Right forelimb (tissue), 1 donor: ENCODE results near the gene TMEM61.
"Not testable (repeated sequence)": the region's sequence is repeated elsewhere in the genome, so short reads cannot be mapped to it uniquely, and the experiment has no call there.

Experiments used
- DNase-seq: peaks from one replicate; pipeline ENCODE4 v3.0.0-alpha.2; 2018

TMEM61 gene

GRCh38 chr1:54962612-54963395 lies 17.6 kb upstream of the TMEM61 start:
- no peak for DNase-seq

DNA sequence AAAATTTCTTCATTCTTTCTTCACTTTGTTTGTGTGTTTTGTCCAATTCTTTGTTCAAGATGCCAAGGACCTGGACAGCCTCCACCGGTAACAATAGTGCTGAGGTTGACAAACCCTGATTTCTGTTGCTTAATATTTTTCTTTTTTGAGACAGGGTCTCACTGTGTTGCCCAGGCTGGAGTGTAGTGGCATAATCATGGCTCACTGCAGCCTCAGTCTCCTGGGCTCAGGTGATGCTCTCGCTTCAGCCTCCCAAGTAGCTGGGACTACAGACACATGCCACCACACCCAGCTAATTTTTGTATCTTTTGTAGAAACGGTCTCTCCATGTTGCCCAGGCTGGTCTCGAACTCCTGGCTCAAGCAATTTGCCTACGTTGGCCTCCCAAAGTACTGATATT lies 16.6 kb upstream of the TMEM61 start:
- not testable (repeated sequence) for DNase-seq

DNA sequence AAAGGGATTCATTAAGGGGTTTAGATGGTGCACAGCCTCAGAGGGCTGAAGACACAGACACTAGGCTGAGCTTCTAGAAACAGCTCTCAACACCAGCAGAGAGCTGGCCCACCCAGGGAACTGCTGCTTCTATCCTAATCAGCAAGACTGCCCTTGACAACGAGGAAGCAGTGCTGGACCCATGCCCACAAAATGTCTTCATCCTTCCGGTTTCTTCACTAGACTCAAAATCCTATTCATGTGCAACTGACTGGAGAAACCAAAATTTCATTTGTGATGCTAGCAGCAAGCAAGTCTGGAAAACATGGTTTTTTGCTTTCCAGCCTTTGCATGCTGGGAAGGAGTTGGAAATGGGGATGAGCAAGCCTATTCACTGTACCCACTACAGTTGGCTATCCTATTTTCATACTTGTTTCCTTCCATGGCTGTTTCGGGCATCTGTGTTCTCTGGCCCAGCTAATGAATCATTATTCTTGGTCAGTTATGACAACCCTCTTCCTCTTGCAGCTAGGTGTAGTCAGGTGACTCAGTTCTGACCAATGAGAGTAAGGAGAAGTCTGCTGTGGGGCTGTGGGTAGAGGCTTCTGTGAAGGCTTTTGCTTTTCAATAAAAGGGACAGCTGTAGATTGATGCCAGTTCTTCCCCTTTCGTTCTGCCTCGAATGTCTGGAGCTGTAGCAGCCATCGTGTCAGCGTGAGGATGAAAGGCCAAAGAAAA lies 14.6 kb upstream of the TMEM61 start:
- no peak for DNase-seq

DNA sequence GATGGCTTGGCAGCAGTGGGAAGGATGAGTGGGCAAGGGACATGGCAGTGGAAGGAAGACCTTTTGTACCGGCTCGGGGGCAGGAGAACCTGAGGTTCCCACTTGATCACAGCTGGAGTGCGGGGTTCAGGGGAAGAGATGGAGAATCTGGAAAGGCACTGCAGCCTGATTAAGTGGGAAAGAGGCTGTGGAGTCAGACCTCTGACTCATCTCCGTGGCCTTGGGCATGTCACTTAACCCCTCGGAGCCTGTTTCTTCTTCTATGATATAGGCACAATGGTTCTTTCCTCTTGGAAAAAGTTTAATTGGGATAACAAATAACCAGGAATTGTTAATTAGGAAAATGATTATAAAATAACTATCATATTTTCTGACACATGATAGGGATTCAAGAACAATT lies 13.1 kb upstream of the TMEM61 start:
- DNase-seq, result no peak

DNA sequence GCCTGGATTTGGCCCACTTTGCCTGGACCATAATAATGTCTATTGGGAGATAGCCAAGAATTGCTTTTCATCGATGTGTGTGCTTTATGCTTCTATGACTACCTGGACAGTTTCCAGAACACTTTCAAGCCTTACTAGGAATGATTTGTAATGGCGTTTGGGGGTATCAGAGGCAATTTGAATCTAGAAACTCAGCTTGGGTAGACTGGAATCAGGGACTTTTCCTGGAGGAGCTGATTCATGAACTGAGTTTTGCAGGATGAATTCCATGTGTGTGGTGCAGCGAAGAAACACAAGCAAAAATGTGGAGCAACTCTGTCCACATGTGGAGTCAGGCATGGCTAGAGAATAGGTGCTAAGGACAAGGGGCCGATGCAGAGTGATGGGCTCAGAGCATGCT lies 11.9 kb upstream of the TMEM61 start:
- DNase-seq, result no peak

DNA sequence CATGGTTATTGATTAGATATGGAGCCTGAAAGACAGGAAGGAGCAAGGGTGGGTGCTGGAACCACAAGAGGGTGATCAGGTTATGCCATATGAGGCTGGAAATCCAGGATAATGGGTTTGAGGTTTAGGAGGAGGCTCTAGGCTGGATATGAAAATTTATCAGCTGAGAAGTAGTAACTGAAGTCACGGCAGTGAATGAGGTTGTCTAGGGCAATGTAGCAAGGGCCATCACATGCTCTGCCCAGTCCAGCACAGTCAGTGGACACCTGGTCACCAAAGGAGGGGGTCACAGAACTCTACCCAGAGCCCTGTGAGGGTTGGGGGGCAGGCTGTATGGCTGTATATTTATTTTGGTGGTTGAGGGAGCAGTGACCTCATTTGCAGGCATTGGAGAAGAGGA lies 10.5 kb upstream of the TMEM61 start:
- DNase-seq, result no peak

DNA sequence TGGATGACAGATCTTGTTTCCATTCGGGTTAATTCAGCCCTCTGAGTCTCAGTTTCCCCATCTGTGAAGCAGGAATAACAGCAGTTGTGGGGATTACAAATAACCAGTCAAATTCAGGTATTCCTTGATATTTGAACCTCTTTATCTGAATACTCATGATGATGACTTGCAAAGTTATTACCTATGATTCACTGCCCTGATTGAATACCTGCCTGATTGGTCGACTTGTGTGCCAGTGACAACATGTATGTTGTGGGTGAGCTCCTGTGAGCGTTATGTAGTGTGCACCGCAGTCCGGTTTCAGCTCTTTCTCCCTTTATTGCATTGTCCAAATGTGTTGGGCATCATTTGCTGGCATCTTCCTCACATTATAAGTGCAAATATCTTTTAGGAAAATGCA lies 9.5 kb upstream of the TMEM61 start:
- no peak for DNase-seq

DNA sequence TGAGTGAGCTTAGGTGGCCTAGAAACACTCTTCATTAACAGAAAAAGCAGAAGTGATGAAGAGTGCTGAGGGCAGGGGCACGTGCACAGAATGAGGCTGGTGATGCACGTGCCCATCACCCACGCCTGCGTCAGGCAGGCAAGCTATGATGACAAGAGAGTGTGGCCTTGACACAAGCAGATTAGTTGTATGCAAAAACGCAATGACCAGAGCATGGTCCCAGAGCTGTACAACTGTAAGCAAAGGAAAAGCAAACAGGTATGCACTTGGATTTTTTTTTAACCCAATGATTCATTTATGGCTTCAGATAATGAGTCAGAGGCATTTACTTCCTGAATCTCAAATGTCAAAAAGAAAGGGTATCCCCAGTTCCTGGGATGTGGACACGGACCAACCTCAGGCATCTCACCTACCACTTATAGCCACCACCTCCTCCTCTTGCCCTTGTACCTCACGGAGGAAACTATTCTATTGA lies 9.1 kb upstream of the TMEM61 start:
- DNase-seq, result no peak

- no peak for DNase-seq
Observed at GRCh38 chr1:54972436-54972835, 8.0 kb upstream of the TMEM61 start.

GRCh38 chr1:54973205-54973921 lies 7.1 kb upstream of the TMEM61 start:
- DNase-seq, result no peak

DNA sequence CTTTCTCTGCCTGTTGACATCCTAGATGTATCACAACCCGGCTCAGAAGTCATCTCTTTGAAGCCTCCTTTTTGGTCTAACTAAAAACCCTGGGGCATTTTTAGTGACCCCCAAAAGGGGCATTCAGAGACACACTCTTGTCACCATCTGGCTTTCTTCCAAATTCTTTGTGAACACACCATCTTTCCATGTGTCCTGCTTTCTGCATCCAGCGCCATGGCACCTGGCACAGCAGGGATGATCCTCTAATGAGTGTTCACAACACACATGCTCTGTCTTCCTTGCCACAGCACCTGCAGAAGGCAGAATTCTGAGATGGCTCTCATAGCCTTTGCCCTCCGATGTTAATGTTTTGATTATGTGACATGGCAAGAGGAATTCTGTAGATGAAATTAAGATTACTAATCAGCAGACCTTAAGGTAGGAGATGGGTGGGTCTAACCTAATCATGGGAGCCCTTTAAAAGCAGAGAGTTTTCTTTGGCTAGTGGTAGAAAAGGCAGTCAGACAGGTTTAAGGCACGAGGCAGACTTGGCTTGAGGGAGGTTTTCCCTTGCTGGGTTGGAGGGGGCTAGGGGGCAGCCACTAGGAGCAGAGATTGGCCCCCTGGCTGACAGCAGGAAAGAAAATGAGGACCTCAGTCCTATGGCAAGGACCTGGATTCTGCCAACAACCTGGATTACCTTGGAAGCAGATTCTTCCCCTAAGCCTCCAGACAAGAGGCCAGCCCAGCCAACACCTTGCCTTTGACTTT lies 4.9 kb upstream of the TMEM61 start:
- DNase-seq, result no peak

GRCh38 chr1:54976747-54977146 lies 3.7 kb upstream of the TMEM61 start:
- DNase-seq, result no peak

DNA sequence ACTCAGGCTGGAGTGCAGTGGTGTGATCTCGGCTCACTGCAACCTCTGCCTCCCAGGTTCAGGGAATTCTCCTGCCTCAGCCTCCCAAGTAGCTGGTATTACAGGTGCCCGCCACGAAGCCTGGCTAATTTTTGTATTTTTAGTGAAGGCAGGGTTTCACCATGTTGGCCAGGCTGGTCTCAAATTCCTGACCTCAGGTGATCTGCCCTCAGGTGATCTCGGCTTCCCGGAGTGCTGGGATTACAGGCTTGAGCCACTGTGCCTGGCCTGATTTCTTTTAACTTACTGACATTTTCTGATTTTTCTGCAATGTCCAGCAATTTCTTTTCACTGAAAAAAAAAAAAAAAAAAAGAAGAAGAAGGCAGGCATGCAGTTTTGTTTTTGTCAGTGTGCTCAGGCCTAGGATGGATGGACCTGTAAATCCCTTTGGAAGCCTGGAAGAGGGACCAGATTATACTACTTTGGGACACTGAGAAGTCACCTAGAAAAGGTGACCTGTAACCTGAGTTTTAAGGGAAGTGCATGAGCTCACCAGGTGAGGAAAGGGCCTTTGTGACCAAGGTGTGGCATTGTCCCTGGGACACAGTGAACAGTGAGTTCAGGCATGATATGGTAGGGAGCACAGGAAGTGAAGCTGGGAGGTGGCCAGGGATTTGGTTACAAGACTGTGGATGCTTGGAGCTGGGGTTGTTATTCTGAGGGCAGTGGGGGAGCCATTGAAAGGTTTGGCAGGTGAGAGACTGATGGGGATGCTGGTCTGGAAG lies 2.7 kb upstream of the TMEM61 start:
- DNase-seq, result no peak

GRCh38 chr1:54978528-54979326 lies 1.7 kb upstream of the TMEM61 start:
- no peak for DNase-seq

GRCh38 chr1:54979327-54979891 lies 1.0 kb upstream of the TMEM61 start:
- DNase-seq, result no peak

DNA sequence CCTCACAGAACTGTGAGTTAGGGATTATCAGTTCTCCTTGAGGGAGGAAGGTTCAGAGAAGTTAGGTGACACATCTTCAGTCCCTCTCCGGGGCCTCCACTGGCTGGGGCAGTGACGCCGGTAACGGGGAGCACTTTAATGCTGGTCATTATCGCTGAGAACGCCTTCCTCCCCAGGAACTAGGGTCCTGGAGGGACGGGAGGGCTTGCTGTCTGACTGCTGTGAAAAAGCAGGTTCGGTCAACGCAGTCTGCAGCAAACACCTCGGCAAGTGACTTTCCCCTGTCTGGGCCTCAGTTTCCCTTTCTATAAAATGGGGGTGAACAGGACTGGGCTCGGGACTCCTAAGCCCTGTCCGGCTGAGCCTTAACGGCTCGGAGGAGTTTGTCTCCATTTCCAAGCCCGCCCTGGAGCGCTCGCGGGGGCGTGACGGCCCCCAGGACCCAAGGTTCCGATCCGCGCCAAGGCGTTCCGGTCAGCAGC lies 341 bp upstream of the TMEM61 start:
- DNase-seq, result no peak

DNA sequence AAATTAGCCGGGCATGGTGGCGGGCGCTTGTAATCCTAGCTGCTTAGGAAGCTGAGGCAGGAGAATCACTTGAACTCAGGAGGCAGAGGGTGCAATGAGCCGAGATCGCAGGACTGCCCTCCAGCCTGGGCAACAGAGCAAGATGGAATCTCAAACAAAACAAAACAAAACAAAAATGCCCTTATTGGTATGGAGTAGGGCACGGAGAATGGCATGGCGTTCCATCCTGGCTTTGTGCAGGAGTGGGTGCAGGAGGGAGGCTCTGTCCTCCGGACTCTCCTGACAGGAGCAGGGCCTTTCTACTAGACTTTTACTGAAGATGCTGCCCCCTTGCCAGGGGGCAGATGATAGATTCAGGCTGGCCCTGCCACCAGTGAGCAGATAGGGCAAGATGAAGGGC lies 1.0 kb downstream of the TMEM61 start:
- DNase-seq, result no peak

GRCh38 chr1:54982739-54983138 lies 2.3 kb downstream of the TMEM61 start:
- DNase-seq, result no peak

DNA sequence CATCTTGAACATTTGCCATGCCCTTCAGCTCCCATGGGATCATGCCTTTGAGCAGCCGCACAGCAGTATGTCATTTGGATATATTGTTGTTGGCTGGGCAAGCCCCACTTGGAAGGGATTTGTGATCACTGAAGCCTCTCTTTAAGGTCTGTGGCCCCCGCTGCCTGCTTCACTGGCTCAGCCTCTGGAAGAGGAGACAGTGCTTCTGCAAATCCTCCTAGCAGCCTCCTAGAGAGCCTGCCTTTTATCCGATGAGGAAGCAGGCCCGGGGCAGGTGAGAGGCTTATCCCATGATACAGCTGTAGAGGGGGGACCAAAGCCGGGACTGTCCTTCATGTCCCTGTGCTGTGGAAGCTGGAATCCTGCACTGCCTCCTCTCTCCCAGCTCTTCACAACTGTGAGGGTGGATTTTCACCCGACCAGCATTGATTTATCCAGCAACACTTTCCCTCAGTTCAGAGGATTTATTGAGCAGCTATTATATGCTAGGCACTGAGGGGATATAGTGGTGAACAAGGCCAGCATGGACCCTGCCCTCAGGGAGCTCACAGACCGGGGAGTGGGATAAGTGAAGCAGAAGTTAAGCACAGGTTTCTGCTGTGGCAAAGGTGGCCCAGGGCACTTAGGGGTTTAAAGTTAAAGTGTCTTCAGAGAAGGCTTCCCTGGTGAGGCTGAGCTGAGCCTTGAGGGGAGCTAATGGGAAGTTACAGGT lies 3.9 kb downstream of the TMEM61 start:
- peak; percentile 26 for DNase-seq

GRCh38 chr1:54985556-54985955 lies 5.1 kb downstream of the TMEM61 start:
- no peak for DNase-seq
